PC-3 (cell line): ENCODE results near the gene KNL1.

ENCODE experiments used
- EZH2 ChIP-seq: fragments of 300-600 bp; sonication (generic); IDR thresholded peaks from one replicate; pipeline ENCODE4 v1.6.1; 2017; ENCODE audit warnings: antibody characterized with exemption, mild to moderate bottlenecking, low read length; ENCODE audit not compliant: unreplicated experiment
- EZH2phosphoT487 ChIP-seq: fragments of 300-600 bp; sonication (generic); IDR thresholded peaks from 2 replicates; pipeline ENCODE4 v1.6.1; 2018; ENCODE audit warnings: mild to moderate bottlenecking, antibody characterized with exemption, low read length, borderline replicate concordance
- TF ChIP-seq, protein P1 (sequence below): fragments of 300-600 bp; sonication (generic); conservative IDR thresholded peaks from 2 replicates; pipeline ENCODE4 v1.5.1; 2017; ENCODE audit warnings: antibody characterized with exemption, low read depth, mild to moderate bottlenecking, low read length

- TF ChIP-seq, protein P1, sequence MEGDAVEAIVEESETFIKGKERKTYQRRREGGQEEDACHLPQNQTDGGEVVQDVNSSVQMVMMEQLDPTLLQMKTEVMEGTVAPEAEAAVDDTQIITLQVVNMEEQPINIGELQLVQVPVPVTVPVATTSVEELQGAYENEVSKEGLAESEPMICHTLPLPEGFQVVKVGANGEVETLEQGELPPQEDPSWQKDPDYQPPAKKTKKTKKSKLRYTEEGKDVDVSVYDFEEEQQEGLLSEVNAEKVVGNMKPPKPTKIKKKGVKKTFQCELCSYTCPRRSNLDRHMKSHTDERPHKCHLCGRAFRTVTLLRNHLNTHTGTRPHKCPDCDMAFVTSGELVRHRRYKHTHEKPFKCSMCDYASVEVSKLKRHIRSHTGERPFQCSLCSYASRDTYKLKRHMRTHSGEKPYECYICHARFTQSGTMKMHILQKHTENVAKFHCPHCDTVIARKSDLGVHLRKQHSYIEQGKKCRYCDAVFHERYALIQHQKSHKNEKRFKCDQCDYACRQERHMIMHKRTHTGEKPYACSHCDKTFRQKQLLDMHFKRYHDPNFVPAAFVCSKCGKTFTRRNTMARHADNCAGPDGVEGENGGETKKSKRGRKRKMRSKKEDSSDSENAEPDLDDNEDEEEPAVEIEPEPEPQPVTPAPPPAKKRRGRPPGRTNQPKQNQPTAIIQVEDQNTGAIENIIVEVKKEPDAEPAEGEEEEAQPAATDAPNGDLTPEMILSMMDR: no peak
- TF ChIP-seq EZH2: no peak
- no peak for TF ChIP-seq EZH2phosphoT487
Measured at GRCh38 chr15:40578892-40579291, 15.2 kb upstream of the KNL1 start.
